ENCODE measurements around the gene LAMA5. TPM values are rescaled to one million over a fixed set of nuclear protein-coding genes. Genes with fewer than 3 reads are reported as not detected.

The LAMA5 gene
- total RNA-seq, 4 donors from 2014 or later = 13.0 to 35.8 (median 22.7) TPM

- TF ChIP-seq POLR2A (IDR thresholded peaks at IDR 0.05) = peak in 1 of 2 donors; percentile 10
- no peak for TF ChIP-seq CTCF (IDR thresholded peaks at IDR 0.05 in 4 of 5, conservative IDR thresholded peaks at IDR 0.05 in 1 of 5)
- Histone ChIP-seq H3K9me3 (no peaks in the 10 kb centered on the region), H3K4me1 (peaks cover 14 to 35% of the 10 kb centered on the region in 2 donors), H3K4me3 (no peak overlapping the region), H3K36me3 (peaks cover 0 to 64% of the 10 kb centered on the region in 2 donors), H3K27me3 (no peaks in the 10 kb centered on the region), H3K27ac (peak overlapping the region; percentile 88 to 90 (median 89))
- intact Hi-C loops (cut with DNase I; ENCODE audit: low total_unique reads) = loop anchor here (2.0 kb wide), 1 partner anchor 20 kb away; the partner anchor contains the start of gene ADRM1
- ATAC-seq (peak; percentile 94 to 95), DNase-seq (peak; percentile 81 to 91)
- in situ Hi-C loops (cut with MboI; ENCODE audit: low sequenced_read_pairs in 4 of 4) = loop anchor here in 1 of 4 donors (25.0 kb wide), 1 partner anchor 104 kb away; the partner anchor contains the start of gene RPS21
Observed at GRCh38 chr20:62282877-62283503, 84.1 kb downstream of the LAMA5 start.

DNA sequence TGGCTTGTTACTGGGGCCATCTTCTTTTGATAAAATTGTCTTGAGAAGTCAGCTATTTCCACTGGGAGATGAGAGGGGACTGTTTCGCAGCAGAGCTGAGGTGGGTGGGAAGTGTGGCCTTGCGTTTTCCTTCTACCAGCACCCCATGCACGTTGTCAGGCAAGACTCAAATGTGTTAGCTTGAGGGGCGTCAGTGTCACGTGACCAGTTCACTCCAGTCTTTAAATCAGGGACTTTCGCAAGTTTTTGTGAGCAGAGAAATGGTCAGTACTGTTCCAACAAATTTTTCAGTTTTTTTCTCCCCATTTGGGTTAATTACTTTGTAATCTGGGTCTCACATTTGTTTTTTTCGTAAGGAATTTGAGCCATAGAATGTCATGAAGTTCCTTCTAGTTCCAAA, 85.0 kb downstream of the LAMA5 start:
- peaks cover 18 to 44% of the 10 kb centered on the region in 2 donors for H3K4me1 ChIP-seq
- TF ChIP-seq POLR2A (IDR thresholded peaks at IDR 0.05) (no peak), CTCF (IDR thresholded peaks at IDR 0.05 in 4 of 5, conservative IDR thresholded peaks at IDR 0.05 in 1 of 5) (no peak)
- peaks cover 0 to 62% of the 10 kb centered on the region in 2 donors for H3K36me3 ChIP-seq
- H3K4me3 ChIP-seq = no peak overlapping the region
- ATAC-seq = no peak
- DNase-seq = no peak
- no peaks in the 10 kb centered on the region for H3K9me3 ChIP-seq
- H3K27me3 ChIP-seq = no peaks in the 10 kb centered on the region
- in situ Hi-C loops (cut with MboI; ENCODE audit: low sequenced_read_pairs in 4 of 4) (loop anchor here in 1 of 4 donors (25.0 kb wide), 1 partner anchor 105 kb away; the partner anchor contains the start of gene RPS21), intact Hi-C loops (cut with DNase I; ENCODE audit: low total_unique reads) (loop anchor here (2.0 kb wide), 1 partner anchor 21 kb away; the partner anchor contains the start of gene ADRM1)
- H3K27ac ChIP-seq = peak overlapping the region; percentile 88 to 90 (median 89)

GRCh38 chr20:62281161-62281933, 85.8 kb downstream of the LAMA5 start:
- no peak for DNase-seq
- Histone ChIP-seq H3K4me3 (no peak overlapping the region), H3K9me3 (no peaks in the 10 kb centered on the region), H3K27me3 (no peaks in the 10 kb centered on the region), H3K4me1 (peaks cover 26 to 50% of the 10 kb centered on the region in 2 donors), H3K36me3 (peaks cover 0 to 54% of the 10 kb centered on the region in 2 donors), H3K27ac (peak overlapping the region; percentile 88 to 90 (median 89))
- in situ Hi-C loops (cut with MboI; ENCODE audit: low sequenced_read_pairs in 4 of 4) (loop anchor here in 1 of 4 donors (25.0 kb wide), 1 partner anchor 106 kb away; the partner anchor contains the start of gene RPS21), intact Hi-C loops (cut with DNase I; ENCODE audit: low total_unique reads) (no loop called here)
- TF ChIP-seq CTCF (IDR thresholded peaks at IDR 0.05 in 4 of 5, conservative IDR thresholded peaks at IDR 0.05 in 1 of 5) (no peak), POLR2A (IDR thresholded peaks at IDR 0.05) (no peak)
- ATAC-seq = no peak

DNA sequence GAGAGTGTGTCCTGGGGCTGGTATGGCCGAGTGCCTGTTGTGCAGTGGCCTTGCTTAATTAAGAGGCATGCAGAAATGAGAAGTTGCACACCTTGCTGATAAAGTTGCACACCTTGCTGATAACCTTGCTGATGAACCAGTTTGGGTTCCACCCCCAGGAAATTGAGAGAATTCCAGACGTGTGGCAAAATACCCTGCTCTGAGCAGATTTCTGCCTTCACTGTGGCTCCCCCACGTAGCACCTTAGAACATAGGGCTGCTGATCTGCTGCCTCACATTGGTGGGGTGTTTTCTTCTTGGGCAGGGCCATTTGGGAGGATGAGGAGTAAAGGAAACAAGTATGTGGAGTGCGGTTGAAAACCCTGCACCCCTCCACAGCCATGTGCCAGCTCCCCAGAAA, 86.8 kb downstream of the LAMA5 start:
- intact Hi-C loops (cut with DNase I; ENCODE audit: low total_unique reads) = no loop called here
- H3K36me3 ChIP-seq = peaks cover 0 to 44% of the 10 kb centered on the region in 2 donors

More for the DNA sequence above, 86.8 kb downstream of the LAMA5 start:
- DNase-seq (no peak), ATAC-seq (no peak)
- no peak for TF ChIP-seq CTCF (IDR thresholded peaks at IDR 0.05 in 4 of 5, conservative IDR thresholded peaks at IDR 0.05 in 1 of 5)
- no peak for TF ChIP-seq POLR2A (IDR thresholded peaks at IDR 0.05)
- Histone ChIP-seq H3K4me1 (peaks cover 32 to 58% of the 10 kb centered on the region in 2 donors), H3K9me3 (no peaks in the 10 kb centered on the region), H3K27ac (no peak overlapping the region), H3K4me3 (no peak overlapping the region), H3K27me3 (no peaks in the 10 kb centered on the region)
- in situ Hi-C loops (cut with MboI; ENCODE audit: low sequenced_read_pairs in 4 of 4) = loop anchor here in 1 of 4 donors (25.0 kb wide), 1 partner anchor 107 kb away; the partner anchor contains the start of gene RPS21

Data from gastrocnemius medialis (tissue), 4 donors.